Measurements from ENCODE around the gene MARCHF6.
"Not testable (repeated sequence)": the region's sequence is repeated elsewhere in the genome, so short reads cannot be mapped to it uniquely, and the experiment has no call there.

The MARCHF6 gene

GRCh38 chr5:10387690-10388089 is 34.2 kb downstream of the MARCHF6 start:
- DNase-seq: no peak

- DNase-seq: no peak
Measured at GRCh38 chr5:10391130-10391529, 37.6 kb downstream of the MARCHF6 start.

DNA sequence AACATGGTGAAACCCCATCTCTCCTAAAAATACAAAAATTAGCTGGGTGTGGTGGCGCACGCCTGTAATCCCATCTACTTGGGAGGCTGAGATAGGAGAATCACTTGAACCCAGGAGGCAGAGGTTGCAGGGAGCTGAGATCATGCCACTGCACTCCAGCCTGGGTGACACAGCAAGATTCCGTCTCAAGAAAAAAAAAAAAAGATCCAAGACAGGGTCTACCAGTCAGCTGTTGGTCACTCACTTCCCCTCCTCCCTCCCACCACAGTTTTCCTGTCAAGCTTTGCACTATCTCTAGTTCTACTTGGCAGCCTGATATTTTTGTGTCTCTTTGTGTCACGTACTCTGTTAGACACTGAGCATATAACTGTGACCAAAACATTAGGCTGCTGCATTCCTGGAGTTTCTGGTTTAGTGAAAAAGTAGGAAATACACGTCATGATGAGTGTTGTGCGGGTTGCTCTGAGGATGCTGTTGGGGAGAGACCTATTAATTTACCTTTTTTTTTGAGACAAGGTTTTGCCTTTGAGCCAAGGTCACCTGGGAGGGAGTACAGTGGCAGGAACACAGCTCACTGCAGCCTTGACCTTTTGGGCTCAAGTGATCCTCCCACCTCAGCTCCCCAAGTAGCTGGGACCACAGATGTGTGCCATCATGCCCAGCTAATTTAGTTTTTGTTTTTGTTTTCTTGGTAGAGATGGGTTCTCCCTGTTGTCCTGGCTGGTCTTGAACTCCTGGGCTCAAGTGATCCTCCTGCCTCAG is 39.3 kb downstream of the MARCHF6 start:
- DNase-seq: not testable (repeated sequence)

- no peak for DNase-seq
Measured at GRCh38 chr5:10393491-10393890, 40.0 kb downstream of the MARCHF6 start.

DNA sequence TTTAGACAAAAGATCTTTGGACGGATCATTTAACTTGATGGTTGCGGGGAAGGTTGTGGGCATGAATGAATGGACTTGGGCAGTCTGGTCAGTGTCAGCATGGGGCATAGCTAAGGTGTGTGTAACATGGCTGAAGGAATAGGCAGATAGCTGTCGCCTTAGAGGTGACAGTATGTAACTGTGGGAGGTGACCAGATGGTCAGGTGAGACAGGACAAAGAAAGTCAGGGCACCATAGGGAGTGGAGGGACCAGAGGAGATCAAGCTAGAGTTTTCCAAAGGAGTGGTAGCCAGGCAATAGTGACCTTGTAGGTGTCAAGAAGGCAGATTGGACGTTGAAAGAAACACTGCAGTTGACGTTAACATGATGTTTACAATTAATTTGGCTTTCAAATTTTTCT is 43.1 kb downstream of the MARCHF6 start:
- DNase-seq: no peak

DNA sequence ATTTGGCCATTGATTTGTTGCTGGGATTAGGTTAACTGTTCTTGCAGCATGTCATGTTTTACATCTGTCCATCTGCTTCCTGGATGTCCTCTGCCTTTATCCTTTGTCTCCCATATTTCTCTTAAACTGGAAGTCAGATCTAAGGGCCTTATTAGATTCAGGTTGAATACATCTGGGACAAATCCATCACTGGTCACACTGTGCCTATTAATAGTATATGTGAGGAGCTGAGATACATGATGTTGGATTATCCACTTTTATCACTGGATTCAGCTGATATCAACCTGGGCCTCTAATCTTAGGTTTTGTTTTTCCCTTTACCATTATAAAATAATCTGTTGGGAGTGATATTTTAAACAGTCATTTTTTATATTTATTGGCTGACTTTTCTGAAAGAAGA is 46.3 kb downstream of the MARCHF6 start:
- DNase-seq: no peak

GRCh38 chr5:10400411-10400810 is 46.9 kb downstream of the MARCHF6 start:
- no peak for DNase-seq

DNA sequence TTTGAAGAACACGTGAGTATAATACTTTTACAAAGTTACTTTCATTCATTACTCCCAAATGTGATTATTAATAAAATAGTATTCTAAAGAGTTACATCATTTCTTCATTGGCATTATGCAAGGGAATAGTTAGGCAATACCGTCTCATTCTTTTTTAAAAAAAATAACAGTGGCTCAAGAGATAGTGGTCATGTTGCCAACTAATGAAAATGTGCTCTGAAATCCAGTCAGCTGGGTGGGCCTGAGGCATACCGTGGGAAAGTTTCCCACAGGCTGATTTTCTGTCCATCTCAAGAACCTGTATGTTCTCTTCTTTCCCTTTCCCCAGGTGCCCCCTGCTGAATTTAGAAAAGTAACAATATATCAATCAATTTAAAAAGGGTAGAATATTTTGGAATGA is 47.3 kb downstream of the MARCHF6 start:
- DNase-seq: no peak

DNA sequence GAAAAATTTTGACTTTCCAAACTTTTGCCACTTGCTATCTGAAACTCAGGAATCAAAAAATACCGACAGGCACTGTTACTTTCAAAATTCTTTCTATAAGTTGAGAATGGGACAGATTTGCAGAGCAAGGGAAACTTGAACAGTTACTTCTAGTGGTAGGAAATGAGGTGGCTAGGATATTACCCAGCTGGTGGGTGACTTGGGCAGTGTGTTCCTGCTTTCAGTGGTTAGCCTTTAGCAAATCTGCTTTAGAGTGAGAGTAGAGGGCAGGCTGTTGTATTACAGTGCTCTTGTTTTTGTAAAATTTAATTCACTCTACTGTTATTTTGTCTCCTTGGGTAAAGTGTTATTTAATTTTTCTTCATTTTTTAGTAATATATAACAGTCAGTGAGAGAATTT is 48.0 kb downstream of the MARCHF6 start:
- DNase-seq: no peak

Data from NCI-H2029 (cell line).